Right ventricle myocardium inferior (tissue), 1 donor: ENCODE results near the gene LINC01488. TPM values are rescaled to one million over a fixed set of nuclear protein-coding genes. Genes with fewer than 3 reads are reported as not detected.
A peak's percentile ranks its signal among the peaks of the same experiment; 100 is the strongest.

Experiments
- ATAC-seq: fragments of 200-7000 bp; cut with Tn5 transposase; one replicate; pipeline ENCODE4 v1.9.1; 2020; ENCODE audit warnings: mild to moderate bottlenecking, moderate library complexity
- DNase-seq: peaks from one replicate; pipeline ENCODE4 v3.0.0; 2021; ENCODE audit errors: missing footprints
- intact Hi-C: fragments of 100-400 bp; cut with DNase I; formaldehyde crosslinking; loops from one replicate; pipeline ENCODE4 v1.11.0; 2022
- total RNA-seq: library from RNA; stranded (reverse); fragmentation: NEBNext Ultra II Directional; extraction: Animal tissue kit (Norgen Biotek cat#: 25700); gene quantifications from one replicate; pipeline ENCODE4 v1.2.1, GENCODE V29; 2021
- donor health status: DM: no; HTN: yes; CAD: no; lungs with severe emphysema.

The LINC01488 gene
- total RNA-seq, 1 donor from 2014 or later, result 0.08 TPM

GRCh38 chr11:69472541-69473275 lies 8.8 kb upstream of the LINC01488 start:
- no peak for ATAC-seq
- intact Hi-C loops, result no loop called here
- peak; percentile 32 for DNase-seq

DNA sequence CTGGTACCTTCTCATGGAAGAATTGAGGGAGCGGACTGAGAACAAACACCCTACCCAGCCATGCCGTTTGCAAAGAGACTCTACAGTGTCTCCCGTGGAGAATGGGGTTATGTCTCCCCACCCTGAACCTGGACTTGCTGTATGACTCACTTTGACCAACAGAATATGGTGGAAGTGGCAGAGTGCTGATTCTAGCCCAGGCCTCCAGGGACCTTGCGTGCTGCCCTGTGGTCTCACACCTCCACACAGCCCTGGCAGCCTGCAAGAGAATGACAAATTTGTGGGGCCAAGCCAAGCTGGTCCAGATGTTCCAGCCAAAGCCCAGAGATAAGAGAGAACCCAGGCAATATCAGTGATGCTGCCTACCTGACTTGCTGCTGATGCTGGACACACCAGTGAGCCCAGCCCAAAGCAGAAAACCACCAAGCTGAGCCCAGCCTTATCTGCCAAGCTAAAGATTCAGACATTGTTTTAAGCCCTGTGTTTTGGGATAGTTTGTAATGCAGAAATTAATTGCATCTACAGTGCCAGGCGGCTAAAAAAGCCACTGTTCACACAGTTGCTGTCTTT lies 8.1 kb upstream of the LINC01488 start:
- DNase-seq (peak; percentile 37), ATAC-seq (no peak)

DNA sequence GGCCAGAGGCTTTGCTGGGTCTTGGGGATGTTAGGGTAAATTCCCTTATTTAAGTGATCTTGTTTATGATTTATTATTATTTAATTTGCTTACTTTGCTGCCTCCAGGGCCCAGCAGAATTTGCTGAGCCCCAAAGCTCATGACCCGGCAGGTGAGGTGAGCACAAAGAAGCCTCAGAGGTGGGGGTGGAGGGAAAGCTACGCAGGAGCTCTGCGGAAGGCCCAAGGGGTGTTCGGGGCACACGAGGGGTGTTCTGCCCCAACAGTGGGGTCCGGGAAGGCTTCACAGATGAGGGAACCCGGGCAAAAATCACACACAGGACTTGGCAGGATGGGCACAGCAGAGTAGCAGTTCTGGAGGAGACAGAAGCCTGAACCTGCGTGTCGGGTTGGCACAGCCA lies 6.7 kb upstream of the LINC01488 start:
- DNase-seq, result peak; percentile 17
- no peak for ATAC-seq
- intact Hi-C loops, result no loop called here

More for the DNA sequence above, 8.1 kb upstream of the LINC01488 start:
- intact Hi-C loops, result no loop called here

- intact Hi-C loops, result no loop called here
- DNase-seq, result peak; percentile 9
These were observed 6.2 kb upstream of the LINC01488 start for GRCh38 chr11:69475141-69475865.

DNA sequence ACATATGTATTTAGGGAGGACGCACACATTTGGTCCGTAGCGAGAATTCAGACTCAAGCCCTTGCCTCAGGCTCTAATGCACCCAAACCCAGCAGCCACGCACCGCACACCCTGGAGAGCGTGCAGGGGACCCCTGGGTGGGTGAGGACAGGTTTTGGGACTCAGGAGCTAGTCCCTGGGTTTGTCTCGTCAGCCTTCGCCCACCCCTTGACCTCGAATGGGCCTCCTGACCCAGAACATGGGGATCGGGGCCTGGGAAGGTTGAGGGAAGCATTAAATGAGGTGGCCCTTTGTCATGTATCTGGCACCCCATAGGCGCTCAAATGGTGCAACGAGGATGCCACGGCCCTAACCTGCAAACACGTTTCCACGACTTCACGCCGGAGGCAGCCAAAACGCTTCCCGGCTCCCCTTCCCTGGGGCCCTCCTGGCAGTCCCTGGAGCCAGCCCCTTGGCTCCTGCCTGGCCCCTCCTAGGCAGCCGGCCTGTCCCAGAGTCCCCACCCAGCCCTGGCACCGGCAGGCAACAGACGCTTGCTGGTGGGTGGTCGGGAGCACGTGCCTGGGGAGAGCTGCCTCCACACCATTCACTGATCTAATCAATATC lies 5.5 kb upstream of the LINC01488 start:
- no peak for ATAC-seq
- intact Hi-C loops, result no loop called here
- DNase-seq, result peak; percentile 23

More at GRCh38 chr11:69475141-69475865, 6.2 kb upstream of the LINC01488 start:
- no peak for ATAC-seq

DNA sequence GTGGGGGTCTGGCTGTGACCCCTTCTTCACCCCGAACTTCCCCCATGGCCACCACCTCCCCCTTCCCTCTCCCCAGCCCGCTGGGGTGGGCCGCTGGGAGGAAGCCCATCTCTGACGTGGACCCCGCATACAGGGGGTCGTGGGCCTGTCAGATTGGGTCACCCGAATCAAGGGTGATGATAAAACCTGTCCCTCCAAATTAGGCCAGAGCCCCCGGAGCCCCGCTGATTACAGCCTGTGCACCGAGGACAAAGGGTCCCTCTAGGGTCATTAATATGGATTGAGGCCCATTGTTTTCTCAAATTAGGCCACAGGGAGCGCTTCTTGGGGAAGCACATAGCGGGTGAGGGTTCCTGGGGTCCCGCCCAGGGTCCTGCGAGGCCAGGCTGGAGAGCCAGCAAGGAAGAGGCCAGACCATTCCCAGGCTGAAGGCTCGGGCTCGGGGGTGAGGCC lies 4.9 kb upstream of the LINC01488 start:
- DNase-seq (peak; percentile 18), ATAC-seq (no peak)
- intact Hi-C loops, result no loop called here

DNA sequence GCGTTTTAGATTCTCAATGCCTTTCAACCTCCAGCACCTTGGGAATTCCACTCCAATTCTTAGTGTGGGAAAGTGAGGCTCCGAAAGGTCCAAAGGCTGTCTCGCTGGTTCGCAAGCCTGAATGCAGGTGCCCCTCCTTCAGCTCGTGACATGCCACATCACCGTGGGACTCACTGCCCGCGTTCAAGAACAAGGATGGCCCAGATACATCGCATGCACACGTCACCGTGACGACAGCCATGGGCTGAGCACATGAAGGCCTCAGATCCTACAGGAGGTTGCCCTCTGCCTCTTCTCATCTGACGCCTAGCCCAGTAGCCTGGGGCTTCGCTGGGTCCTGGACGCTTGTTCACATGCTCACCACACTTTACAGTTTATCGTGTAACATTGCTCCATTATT lies 4.4 kb upstream of the LINC01488 start:
- ATAC-seq, result no peak
- DNase-seq, result peak; percentile 60
- intact Hi-C loops, result no loop called here

GRCh38 chr11:69479591-69480271 lies 1.7 kb upstream of the LINC01488 start:
- DNase-seq, result peak; percentile 67
- intact Hi-C loops, result no loop called here
- peak; percentile 67 for ATAC-seq

GRCh38 chr11:69480547-69481392 lies 693 bp upstream of the LINC01488 start:
- peak; percentile 86 for DNase-seq
- intact Hi-C loops, result no loop called here
- ATAC-seq, result peak; percentile 47

GRCh38 chr11:69482322-69482721 lies 859 bp downstream of the LINC01488 start:
- no peak for ATAC-seq
- DNase-seq, result no peak
- intact Hi-C loops, result no loop called here

- DNase-seq (no peak), ATAC-seq (no peak)
- intact Hi-C loops, result no loop called here
These were observed 1.7 kb downstream of the LINC01488 start for GRCh38 chr11:69483170-69483569.

DNA sequence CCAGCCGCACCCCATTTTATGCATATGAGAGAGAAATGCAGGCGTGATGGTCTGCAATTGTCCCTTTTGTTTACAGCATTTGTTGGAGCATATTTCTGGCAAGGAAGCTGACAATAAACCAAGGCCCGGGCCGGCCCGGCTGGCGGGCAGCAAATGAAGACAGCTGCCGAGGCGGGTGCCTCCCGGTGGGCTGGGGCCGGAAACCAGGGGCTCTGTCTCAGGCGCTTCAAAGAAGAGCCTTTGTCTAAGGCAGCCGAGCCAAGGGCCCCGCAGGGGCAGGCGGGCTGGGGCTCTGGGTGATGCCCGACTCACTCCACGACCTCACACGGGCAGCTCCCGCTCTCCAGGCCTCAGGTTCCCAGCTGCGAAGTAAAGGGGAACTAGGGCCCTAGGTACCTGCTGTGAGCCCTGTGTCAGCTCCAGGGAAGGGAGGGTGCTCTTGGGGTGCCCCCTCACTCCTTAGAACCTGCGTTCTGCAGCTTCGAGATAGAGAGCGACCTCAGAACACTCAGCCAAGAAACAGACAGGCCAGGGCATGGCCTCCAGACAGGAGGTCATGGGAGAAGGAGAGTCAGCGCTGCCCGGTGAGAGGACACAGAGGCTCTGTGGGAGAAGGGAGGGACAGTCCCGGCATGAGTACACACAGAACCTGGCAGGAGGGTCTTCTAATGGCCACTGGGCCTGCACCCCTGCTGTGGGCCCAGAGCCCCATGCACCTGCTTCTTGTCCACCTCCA lies 2.4 kb downstream of the LINC01488 start:
- no peak for ATAC-seq
- intact Hi-C loops, result no loop called here
- DNase-seq, result peak; percentile 56

- no peak for ATAC-seq
- peak; percentile 14 for DNase-seq
- intact Hi-C loops, result no loop called here
These were observed 3.2 kb downstream of the LINC01488 start for GRCh38 chr11:69484427-69485259.

- ATAC-seq, result no peak
- intact Hi-C loops, result no loop called here
- peak; percentile 57 for DNase-seq
These were observed 4.0 kb downstream of the LINC01488 start for GRCh38 chr11:69485337-69486041.

DNA sequence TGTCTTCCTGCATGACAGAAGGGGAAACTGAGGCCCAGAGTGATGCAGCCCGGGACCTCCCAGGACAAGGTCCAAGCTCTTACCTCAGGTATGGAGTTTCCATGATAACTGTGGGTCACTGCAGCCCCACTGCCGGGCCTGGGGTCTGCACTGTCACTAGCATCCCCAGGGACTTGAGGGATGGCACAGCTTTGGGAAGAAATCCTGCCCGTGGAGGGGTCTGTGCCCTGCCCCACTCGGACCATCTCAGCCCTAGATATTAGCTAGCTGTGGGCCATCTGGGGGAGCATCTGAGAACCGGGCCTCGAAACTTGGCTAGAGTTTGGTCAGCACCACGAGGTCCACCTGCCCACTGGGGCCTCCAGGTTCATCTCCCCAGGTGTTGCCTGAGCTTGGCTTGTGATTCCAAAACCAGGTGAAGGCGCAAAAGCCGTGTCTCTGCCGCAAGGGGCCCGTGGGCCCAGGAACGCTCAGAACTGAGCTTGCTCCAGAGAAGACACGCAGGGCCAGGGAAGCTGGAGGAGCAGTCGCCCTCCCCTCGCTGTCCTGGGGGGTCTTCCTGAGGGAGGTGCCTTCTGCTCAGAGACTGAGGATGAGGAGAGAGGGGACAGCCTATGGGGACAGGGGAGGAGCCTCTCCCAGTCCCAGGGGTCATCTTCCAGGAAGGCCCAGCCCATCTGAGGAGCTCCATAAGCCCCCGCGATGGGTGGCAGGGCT lies 4.8 kb downstream of the LINC01488 start:
- ATAC-seq (no peak), DNase-seq (peak; percentile 42)
- intact Hi-C loops, result no loop called here
